Brain microvascular endothelial cell (primary cell): ENCODE measurements around the gene ZDHHC20.

Experiments used
- DNase-seq: peaks from one replicate; pipeline ENCODE4 v3.0.0-alpha.2; 2020
- H3K27ac ChIP-seq: fragments of 250-450 bp; sonication (Bioruptor Pico); 2 replicates; pipeline ENCODE4 v1.5.1; 2020; ENCODE audit warnings: mild to moderate bottlenecking, moderate library complexity
- H3K27me3 ChIP-seq: fragments of 250-450 bp; sonication (Bioruptor Pico); replicated peaks from 2 replicates; pipeline ENCODE4 v1.5.1; 2020; ENCODE audit warnings: mild to moderate bottlenecking
- H3K36me3 ChIP-seq: fragments of 250-450 bp; sonication (Bioruptor Pico); replicated peaks from 2 replicates; pipeline ENCODE4 v1.5.1; 2020; ENCODE audit warnings: mild to moderate bottlenecking
- H3K4me3 ChIP-seq: 2 replicates; pipeline ENCODE4 v1.5.1; 2011; ENCODE audit warnings: low read depth, mild to moderate bottlenecking, control low read depth, low read length, moderate library complexity
- CTCF ChIP-seq: IDR thresholded peaks from 2 replicates; pipeline ENCODE4 v1.5.1; 2011; ENCODE audit warnings: low read depth, mild to moderate bottlenecking, moderate library complexity, low read length, control low read depth, inconsistent platforms; ENCODE audit errors: missing control alignments
- in situ Hi-C: cut with HindIII; loops from 2 replicates; pipeline ENCODE4 v1.10.0; 2017; ENCODE audit warnings: low sequenced_read_pairs, low pct_ligation_motif_present

The ZDHHC20 gene

GRCh38 chr13:21466527-21466926, 7.4 kb upstream of the ZDHHC20 start:
- no peak for DNase-seq
- no peak overlapping the region for H3K4me3 ChIP-seq
- H3K27ac ChIP-seq: no peak overlapping the region
- no peak for TF ChIP-seq CTCF
- H3K27me3 ChIP-seq: no peaks in the 10 kb centered on the region
- in situ Hi-C loops: no loop called here
- H3K36me3 ChIP-seq: no peaks in the 10 kb centered on the region

GRCh38 chr13:21465710-21466160, 6.6 kb upstream of the ZDHHC20 start:
- Histone ChIP-seq H3K36me3 (no peaks in the 10 kb centered on the region), H3K27me3 (no peaks in the 10 kb centered on the region), H3K27ac (no peak overlapping the region), H3K4me3 (no peak overlapping the region)
- no peak for DNase-seq
- in situ Hi-C loops: no loop called here
- TF ChIP-seq CTCF: no peak

- Histone ChIP-seq H3K4me3 (no peak overlapping the region), H3K27ac (no peak overlapping the region), H3K36me3 (no peaks in the 10 kb centered on the region), H3K27me3 (no peaks in the 10 kb centered on the region)
- no peak for DNase-seq
- in situ Hi-C loops: no loop called here
- TF ChIP-seq CTCF: no peak
These were observed 4.3 kb upstream of the ZDHHC20 start for GRCh38 chr13:21463424-21463823.

GRCh38 chr13:21461131-21461530, 2.0 kb upstream of the ZDHHC20 start:
- in situ Hi-C loops: no loop called here
- TF ChIP-seq CTCF: no peak
- Histone ChIP-seq H3K36me3 (no peaks in the 10 kb centered on the region), H3K27ac (no peak overlapping the region), H3K27me3 (no peaks in the 10 kb centered on the region), H3K4me3 (no peak overlapping the region)
- no peak for DNase-seq

- in situ Hi-C loops: no loop called here
- H3K27ac ChIP-seq: peak overlapping the region; percentile 74
- no peak for TF ChIP-seq CTCF
- no peaks in the 10 kb centered on the region for H3K36me3 ChIP-seq
- no peaks in the 10 kb centered on the region for H3K27me3 ChIP-seq
- H3K4me3 ChIP-seq: peak overlapping the region; percentile 90
- DNase-seq: no peak
These were observed 671 bp downstream of the ZDHHC20 start for GRCh38 chr13:21458451-21458812.

GRCh38 chr13:21453387-21454081, 5.6 kb downstream of the ZDHHC20 start:
- Histone ChIP-seq H3K36me3 (no peaks in the 10 kb centered on the region), H3K27ac (no peak overlapping the region), H3K27me3 (no peaks in the 10 kb centered on the region), H3K4me3 (no peak overlapping the region)
- in situ Hi-C loops: no loop called here
- TF ChIP-seq CTCF: no peak
- DNase-seq: no peak
